HEK293 (cell line): Measurements from ENCODE around the gene FAM193A.
A peak's percentile ranks its signal among the peaks of the same experiment; 100 is the strongest.

Source experiments
- CTCF ChIA-PET: fragments of 350-600 bp; formaldehyde crosslinking; extraction: SDS; loops from one replicate; lab custom pipeline; 2021; ENCODE audit warnings: antibody characterized with exemption; lab: Yijun Ruan, JAX
- POLR2A ChIA-PET: fragments of 300-600 bp; formaldehyde crosslinking; extraction: SDS; loops from one replicate; lab custom pipeline; 2020; ENCODE audit warnings: antibody characterized with exemption, inconsistent platforms; lab: Yijun Ruan, JAX
- H3K27ac ChIP-seq: fragments of 200-500 bp; sonication (Bioruptor generic); 2 replicates; pipeline ENCODE4 v1.5.1; 2014; ENCODE audit warnings: low read depth, low read length, control low read depth, inconsistent platforms; ENCODE audit errors: extremely low read depth
- H3K36me3 ChIP-seq, 2 experiments: fragments of 200-500 bp in 1 of 2; sonication (Bioruptor generic) in 1 of 2; 1 replicate in 1 of 2; 2 replicates in 1 of 2; pipeline ENCODE4 v1.5.1; 2014 to 2017; ENCODE audit warnings: inconsistent platforms in 2 of 2, low read length in 2 of 2; ENCODE audit not compliant: control insufficient read depth in 2 of 2, insufficient read depth in 1 of 2
- H3K4me1 ChIP-seq: fragments of 200-500 bp; sonication (Bioruptor generic); 2 replicates; pipeline ENCODE4 v1.5.1; 2014; ENCODE audit warnings: mild to moderate bottlenecking, low read length, inconsistent platforms; ENCODE audit not compliant: control insufficient read depth, insufficient read depth
- H3K4me3 ChIP-seq: 2 replicates; pipeline ENCODE4 v1.5.1; 2011; ENCODE audit warnings: low read depth, mild to moderate bottlenecking, control low read depth, low read length, moderate library complexity
- H3K9me3 ChIP-seq: fragments of 200-500 bp; sonication (Bioruptor generic); 2 replicates; pipeline ENCODE4 v1.5.1; 2014; ENCODE audit warnings: low read depth, low read length, inconsistent platforms; ENCODE audit not compliant: control insufficient read depth, insufficient read depth
- AEBP2 ChIP-seq: fragments of 450-650 bp; formaldehyde crosslinking; IDR thresholded peaks from 2 replicates; pipeline ENCODE4 v1.5.1; 2016; ENCODE audit warnings: missing biosample characterization, missing genetic modification characterization, borderline replicate concordance
- BCL11A ChIP-seq: fragments of 450-650 bp; formaldehyde crosslinking; IDR thresholded peaks from 2 replicates; pipeline ENCODE4 v1.5.1; 2016; ENCODE audit warnings: low read depth, missing biosample characterization, missing genetic modification characterization
- GLIS1 ChIP-seq: fragments of 450-650 bp; formaldehyde crosslinking; IDR thresholded peaks from 2 replicates; pipeline ENCODE4 v1.5.1; 2016; ENCODE audit warnings: missing biosample characterization, missing genetic modification characterization
- HOXD13 ChIP-seq: sonication (generic); formaldehyde crosslinking; IDR thresholded peaks from 2 replicates; pipeline ENCODE4 v1.8.0; 2022; ENCODE audit warnings: missing genetic modification reagents, borderline replicate concordance
- KLF16 ChIP-seq: fragments of 450-650 bp; formaldehyde crosslinking; IDR thresholded peaks from 2 replicates; pipeline ENCODE4 v1.5.1; 2017; ENCODE audit warnings: missing biosample characterization, missing genetic modification characterization
- PRDM6 ChIP-seq: fragments of 450-650 bp; formaldehyde crosslinking; IDR thresholded peaks from 2 replicates; pipeline ENCODE4 v1.5.1; 2017; ENCODE audit warnings: missing biosample characterization, missing genetic modification characterization
- SETDB1 ChIP-seq: IDR thresholded peaks from one replicate; pipeline ENCODE4 v1.6.1; 2017; ENCODE audit warnings: mild to moderate bottlenecking, low read length, moderate library complexity, mixed read lengths; ENCODE audit not compliant: insufficient read length
- ZBTB17 ChIP-seq: fragments of 450-650 bp; formaldehyde crosslinking; IDR thresholded peaks from 2 replicates; pipeline ENCODE4 v1.5.1; 2016; ENCODE audit warnings: missing biosample characterization, missing genetic modification characterization
- ZBTB44 ChIP-seq: fragments of 450-650 bp; IDR thresholded peaks from 2 replicates; pipeline ENCODE4 v1.5.1; 2018; ENCODE audit warnings: missing biosample characterization, mild to moderate bottlenecking, missing genetic modification characterization
- ZNF146 ChIP-seq: fragments of 450-650 bp; formaldehyde crosslinking; IDR thresholded peaks from 2 replicates; pipeline ENCODE4 v1.5.1; 2016; ENCODE audit warnings: missing biosample characterization, missing genetic modification characterization
- ZNF174 ChIP-seq: fragments of 450-650 bp; formaldehyde crosslinking; IDR thresholded peaks from 2 replicates; pipeline ENCODE4 v1.5.0; 2017; ENCODE audit warnings: missing biosample characterization, mild to moderate bottlenecking, missing genetic modification characterization
- ZNF175 ChIP-seq: fragments of 450-650 bp; formaldehyde crosslinking; IDR thresholded peaks from 2 replicates; pipeline ENCODE4 v1.5.1; 2016; ENCODE audit warnings: missing biosample characterization, missing genetic modification characterization
- ZNF214 ChIP-seq: fragments of 450-650 bp; formaldehyde crosslinking; IDR thresholded peaks from 2 replicates; pipeline ENCODE4 v1.5.1; 2017; ENCODE audit warnings: missing biosample characterization, mild to moderate bottlenecking, missing genetic modification characterization, borderline replicate concordance
- ZNF324 ChIP-seq: fragments of 450-650 bp; formaldehyde crosslinking; IDR thresholded peaks from 2 replicates; pipeline ENCODE4 v1.5.1; 2016; ENCODE audit warnings: missing biosample characterization, missing genetic modification characterization
- ZNF433 ChIP-seq: fragments of 450-650 bp; formaldehyde crosslinking; IDR thresholded peaks from 2 replicates; pipeline ENCODE4 v1.5.1; 2016; ENCODE audit warnings: missing biosample characterization, missing genetic modification characterization, low read depth
- ZNF518A ChIP-seq: fragments of 450-650 bp; formaldehyde crosslinking; conservative IDR thresholded peaks from 2 replicates; pipeline ENCODE4 v1.5.1; 2016; ENCODE audit warnings: low read depth, missing biosample characterization, missing genetic modification characterization
- ZNF677 ChIP-seq: fragments of 450-650 bp; IDR thresholded peaks from 2 replicates; pipeline ENCODE4 v1.5.0; 2018; ENCODE audit warnings: missing biosample characterization, mild to moderate bottlenecking, missing genetic modification characterization, moderate library complexity
- ZNF768 ChIP-seq: fragments of 450-650 bp; formaldehyde crosslinking; IDR thresholded peaks from 2 replicates; pipeline ENCODE4 v1.5.1; 2018; ENCODE audit warnings: missing biosample characterization, mild to moderate bottlenecking, missing genetic modification characterization
- ZNF777 ChIP-seq: fragments of 450-650 bp; formaldehyde crosslinking; IDR thresholded peaks from 2 replicates; pipeline ENCODE4 v1.5.1; 2017; ENCODE audit warnings: missing biosample characterization, missing genetic modification characterization, borderline replicate concordance
- ZNF830 ChIP-seq: fragments of 450-650 bp; IDR thresholded peaks from 2 replicates; pipeline ENCODE4 v1.5.0; 2018; ENCODE audit warnings: missing biosample characterization, missing genetic modification characterization, low read depth, mild to moderate bottlenecking, moderate library complexity

Gene FAM193A

GRCh38 chr4:2689114-2689513 lies 152.7 kb downstream of the FAM193A start:
- peaks cover 0 to 94% of the 10 kb centered on the region in 2 experiments; a peak in 2 of 3 replicates for H3K36me3 ChIP-seq
- TF ChIP-seq ZNF518A (tag by site-specific recombination): no peak
- TF ChIP-seq PRDM6 (tag by site-specific recombination): 0 out of 2 replicates have a peak, but pooled peaks have one; percentile 18

GRCh38 chr4:2689825-2690700 lies 153.6 kb downstream of the FAM193A start:
- peaks cover 0 to 94% of the 10 kb centered on the region in 2 experiments; a peak in 2 of 3 replicates for H3K36me3 ChIP-seq

More at GRCh38 chr4:2689114-2689513, 152.7 kb downstream of the FAM193A start:
- Histone ChIP-seq H3K27ac (no peak overlapping the region), H3K4me3 (no peak overlapping the region), H3K4me1 (no peaks in the 10 kb centered on the region), H3K9me3 (no peaks in the 10 kb centered on the region)
- ChIA-PET CTCF (interaction anchor here (0.7 kb wide), 1 partner anchor 469 kb away, joined by 5 read pairs; no protein-coding TSS in a partner anchor), POLR2A (no interaction called here)

GRCh38 chr4:2691313-2691712 lies 154.9 kb downstream of the FAM193A start:
- Histone ChIP-seq H3K4me1 (no peaks in the 10 kb centered on the region), H3K27ac (no peak overlapping the region), H3K4me3 (no peak overlapping the region), H3K9me3 (no peaks in the 10 kb centered on the region), H3K36me3 (peaks cover 0 to 97% of the 10 kb centered on the region in 2 experiments; a peak in 2 of 3 replicates)
- CTCF ChIA-PET: no interaction called here
- POLR2A ChIA-PET: no interaction called here
- TF ChIP-seq ZNF214: no peak
- no peak for TF ChIP-seq ZNF146 (tag by site-specific recombination)
- no peak for TF ChIP-seq ZBTB44
- TF ChIP-seq SETDB1: no peak
- TF ChIP-seq KLF16: no peak
- no peak for TF ChIP-seq ZNF777 (tag by site-specific recombination)
- no peak for TF ChIP-seq BCL11A (tag by site-specific recombination)
- TF ChIP-seq ZBTB17 (tag by site-specific recombination): no peak
- no peak for TF ChIP-seq ZNF677 (tag by site-specific recombination)
- no peak for TF ChIP-seq ZNF175 (tag by site-specific recombination)
- no peak for TF ChIP-seq ZNF830 (tag by site-specific recombination)
- TF ChIP-seq AEBP2: no peak
- TF ChIP-seq GLIS1 (tag by site-specific recombination): no peak
- TF ChIP-seq ZNF324 (tag by site-specific recombination): no peak
- TF ChIP-seq ZNF433 (tag by site-specific recombination): no peak
- no peak for TF ChIP-seq ZNF174 (tag by site-specific recombination)

More at GRCh38 chr4:2689825-2690700, 153.6 kb downstream of the FAM193A start:
- no peaks in the 10 kb centered on the region for H3K9me3 ChIP-seq
- H3K4me1 ChIP-seq: no peaks in the 10 kb centered on the region
- CTCF ChIA-PET: no interaction called here
- H3K4me3 ChIP-seq: no peak overlapping the region
- no peak overlapping the region for H3K27ac ChIP-seq
- POLR2A ChIA-PET: no interaction called here
- TF ChIP-seq HOXD13 (CRISPR knock-in tag) (no peak), ZNF768 (peak; percentile 44; the same call in 1 of the 2 replicates)
